HL-60/S4 treated with retinoic acid at 250 ng/mL for 4 days and 3 days (cell line): Measurements from ENCODE around the gene SLC22A31.

Source experiments
- in situ Hi-C: fragments of 300-500 bp; cut with MboI; formaldehyde crosslinking; loops from 2 replicates; pipeline ENCODE4 v1.7.0; 2022; ENCODE audit warnings: low sequenced_read_pairs

Gene SLC22A31

DNA sequence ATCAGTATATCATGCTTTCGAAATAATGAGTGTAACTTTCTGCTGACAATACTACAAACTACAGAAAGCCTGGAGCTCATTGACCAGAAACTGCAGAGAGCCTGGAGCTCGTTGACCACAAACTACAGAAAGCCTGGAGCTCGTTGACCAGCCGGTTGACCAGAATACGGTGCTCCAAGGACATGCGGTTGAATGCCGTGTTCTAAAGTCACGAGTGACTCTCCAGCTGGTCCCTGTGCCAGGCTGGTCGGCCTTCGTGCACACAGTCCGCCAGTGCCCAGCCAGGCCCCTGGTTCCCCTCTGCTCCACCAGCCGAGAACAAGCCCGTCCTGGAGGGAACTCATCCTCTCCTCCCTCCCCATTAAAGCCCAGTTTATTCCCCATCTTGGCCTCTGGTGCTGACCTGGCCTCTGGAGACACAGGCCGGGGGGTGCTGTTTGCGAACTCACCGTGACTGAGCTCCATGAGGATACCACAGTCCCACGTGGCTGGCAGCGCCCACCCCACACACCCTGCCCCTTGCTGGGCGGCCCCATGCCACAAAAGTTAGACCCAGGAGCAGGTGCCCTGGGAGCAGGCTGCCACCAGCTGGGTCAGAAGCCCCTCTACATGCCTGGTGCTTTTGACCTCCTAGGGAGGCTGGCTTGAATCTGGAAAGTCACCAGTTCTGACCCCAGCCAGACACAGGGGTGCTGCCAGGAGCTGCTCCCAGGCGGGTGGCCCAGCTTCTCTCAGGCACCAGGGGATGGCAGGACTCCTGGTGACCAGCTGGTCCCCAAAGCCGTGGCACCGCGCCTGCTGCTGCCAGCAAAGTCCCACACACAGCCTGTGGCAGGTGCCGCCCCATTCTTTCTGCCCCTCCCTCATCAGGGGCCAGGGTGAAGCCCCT is 44.2 kb downstream of the SLC22A31 start:
- in situ Hi-C loops, result no loop called here

DNA sequence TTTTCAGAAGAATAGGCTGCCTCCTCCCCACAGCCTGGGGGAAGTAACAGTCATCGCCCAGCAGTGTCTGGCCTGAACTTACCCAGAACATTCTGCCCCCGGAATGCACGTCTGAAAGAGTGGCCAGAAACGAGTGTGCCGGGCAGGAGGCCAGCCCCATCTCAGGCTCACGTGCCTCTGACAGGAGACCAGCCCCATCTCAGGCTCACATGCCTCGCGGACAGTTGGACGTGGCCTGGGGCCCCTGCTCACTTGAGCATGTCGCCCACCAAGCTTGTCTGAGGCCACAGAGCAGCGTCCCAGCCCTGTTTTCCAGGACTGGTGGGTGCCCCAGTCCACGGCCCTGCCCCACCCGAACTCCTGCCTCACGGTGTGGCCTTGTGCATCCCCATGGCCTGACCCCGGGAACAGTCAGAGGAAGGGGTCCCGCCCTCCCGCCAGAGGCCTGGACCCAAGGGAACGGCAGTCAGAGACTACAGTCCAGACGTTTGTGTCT is 45.1 kb downstream of the SLC22A31 start:
- in situ Hi-C loops, result no loop called here

- in situ Hi-C loops, result no loop called here
Observed at GRCh38 chr16:89154390-89155183, 45.8 kb downstream of the SLC22A31 start.

GRCh38 chr16:89153848-89154271 is 46.5 kb downstream of the SLC22A31 start:
- in situ Hi-C loops, result no loop called here

DNA sequence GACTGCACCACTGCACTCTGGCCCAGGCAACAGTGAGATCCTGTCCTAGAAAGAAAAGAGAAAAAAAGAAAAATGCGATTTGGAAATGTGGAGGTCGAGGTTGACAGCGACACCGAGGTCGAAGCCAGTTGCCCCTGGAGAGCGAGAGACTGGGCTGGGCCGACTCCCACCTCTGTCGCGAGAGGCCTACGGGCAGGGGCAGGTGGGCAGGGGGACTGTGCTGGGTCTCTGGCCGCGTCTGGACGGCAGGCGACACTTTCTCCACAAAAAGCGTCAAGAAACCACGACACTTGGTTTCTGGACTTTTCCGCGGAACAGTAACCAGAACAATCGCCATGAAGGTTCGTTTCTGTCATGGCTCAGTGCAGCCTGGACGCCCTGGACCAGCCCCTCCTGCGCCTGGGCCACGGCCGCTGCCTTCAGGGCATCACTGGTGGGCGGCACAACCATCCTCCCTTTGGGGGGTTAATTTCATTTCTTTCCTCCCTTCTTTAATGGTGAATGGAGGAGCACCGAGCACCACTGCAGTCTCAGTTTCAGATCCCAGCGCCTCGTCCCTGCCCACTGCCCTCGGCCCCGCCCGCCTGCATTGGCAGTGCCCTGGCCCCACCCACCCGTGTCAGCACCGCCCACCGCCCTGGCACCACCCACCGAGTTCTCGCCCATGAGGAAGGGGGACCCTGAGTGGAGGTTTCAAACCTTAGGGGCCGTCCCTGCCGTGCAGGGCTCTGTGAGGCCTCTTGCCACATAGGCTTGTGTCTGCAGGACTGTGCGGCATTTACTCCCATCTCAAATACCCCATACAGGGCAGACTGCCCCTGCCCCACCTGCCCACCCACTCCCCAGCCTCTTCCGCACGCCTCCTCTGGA is 47.3 kb downstream of the SLC22A31 start:
- in situ Hi-C loops, result no loop called here

DNA sequence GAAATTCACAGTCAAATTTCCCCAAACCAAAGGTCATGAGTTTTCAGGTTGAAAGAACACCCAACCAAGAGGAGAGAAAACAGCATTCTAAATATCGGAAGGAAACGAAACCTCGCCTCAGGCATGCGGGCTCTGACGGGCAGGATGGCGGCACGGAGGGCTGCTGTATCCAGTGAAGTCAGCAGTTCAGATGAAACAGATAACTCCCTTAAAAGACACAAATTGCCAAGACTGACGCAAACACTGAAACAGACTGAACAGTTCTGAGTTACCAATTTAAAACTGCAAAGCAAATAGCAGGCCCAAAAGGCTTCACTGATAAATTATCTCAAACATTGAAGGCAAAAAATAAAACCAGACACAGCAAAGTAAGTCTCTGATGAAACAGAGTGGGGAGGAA is 49.4 kb downstream of the SLC22A31 start:
- in situ Hi-C loops, result no loop called here

DNA sequence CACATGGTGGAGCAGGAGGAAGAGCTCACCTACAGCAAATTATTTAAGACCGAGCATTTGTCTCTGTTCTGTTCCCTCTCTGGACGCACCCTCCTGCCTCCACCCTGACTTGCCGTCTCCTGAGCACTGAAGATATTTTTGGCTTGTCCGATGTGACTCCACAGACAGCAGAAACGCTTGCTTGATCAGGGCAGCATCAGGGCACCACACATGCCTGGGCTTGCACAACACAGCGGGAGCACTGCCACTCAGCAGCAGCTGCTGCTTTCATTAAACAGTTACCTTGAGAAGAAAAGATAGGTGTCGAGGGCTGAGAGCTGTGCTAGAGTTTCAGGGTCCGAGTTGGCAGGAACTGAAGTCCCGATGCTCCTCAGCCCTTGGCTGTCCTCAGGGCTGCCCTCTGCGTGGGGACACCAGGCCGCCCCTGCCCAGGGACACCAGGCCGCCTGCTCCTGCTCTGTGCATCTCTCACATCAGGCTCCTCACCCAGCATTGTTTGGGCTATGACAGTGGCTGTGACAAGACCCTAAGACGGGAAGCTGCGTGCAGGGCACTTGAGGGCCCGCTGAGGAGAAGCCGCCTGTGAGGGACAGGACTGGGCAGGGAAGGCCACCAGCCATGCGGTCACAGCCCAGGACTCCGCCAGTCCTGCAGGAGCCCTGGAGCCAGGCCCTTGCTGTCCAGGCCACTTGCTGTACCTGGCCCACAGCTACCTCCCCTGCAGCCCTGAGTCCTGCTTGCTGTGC is 50.1 kb downstream of the SLC22A31 start:
- in situ Hi-C loops, result no loop called here

GRCh38 chr16:89149386-89149785 is 51.0 kb downstream of the SLC22A31 start:
- in situ Hi-C loops, result no loop called here

DNA sequence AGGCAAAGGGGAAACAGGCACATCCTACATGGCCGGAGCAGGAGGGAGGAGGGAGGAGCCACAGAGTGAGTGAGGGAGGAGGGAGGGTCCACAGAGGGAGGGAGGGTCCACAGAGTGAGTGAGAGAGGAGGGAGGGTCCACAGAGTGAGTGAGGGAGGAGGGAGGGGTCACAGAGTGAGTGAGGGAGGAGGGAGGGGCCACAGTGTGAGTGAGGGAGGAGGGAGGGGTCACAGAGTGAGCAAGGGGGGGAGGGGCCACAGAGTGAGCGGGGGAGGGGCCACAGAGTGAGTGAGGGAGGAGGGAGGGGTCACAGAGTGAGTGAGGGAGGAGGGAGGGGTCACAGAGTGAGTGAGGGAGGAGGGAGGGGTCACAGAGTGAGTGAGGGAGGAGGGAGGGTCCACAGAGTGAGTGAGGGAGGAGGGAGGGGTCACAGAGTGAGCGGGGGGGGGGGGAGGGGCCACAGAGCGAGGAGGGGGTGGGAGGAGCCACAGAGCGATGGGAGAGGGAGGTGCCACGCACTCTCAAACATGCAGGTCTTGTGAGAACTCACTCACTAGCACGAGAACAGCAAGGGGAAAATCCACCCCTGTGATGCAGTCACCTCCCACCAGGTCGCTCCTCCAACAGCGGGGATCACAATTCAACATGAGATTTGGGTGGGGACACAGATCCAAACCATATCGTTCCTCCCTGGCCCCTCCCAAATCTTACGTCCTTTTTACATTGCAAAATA is 53.1 kb downstream of the SLC22A31 start:
- in situ Hi-C loops, result no loop called here

GRCh38 chr16:89146211-89147005 is 53.9 kb downstream of the SLC22A31 start:
- in situ Hi-C loops, result no loop called here
